Measurements from ENCODE around the gene GDI1.

GDI1 gene

DNA sequence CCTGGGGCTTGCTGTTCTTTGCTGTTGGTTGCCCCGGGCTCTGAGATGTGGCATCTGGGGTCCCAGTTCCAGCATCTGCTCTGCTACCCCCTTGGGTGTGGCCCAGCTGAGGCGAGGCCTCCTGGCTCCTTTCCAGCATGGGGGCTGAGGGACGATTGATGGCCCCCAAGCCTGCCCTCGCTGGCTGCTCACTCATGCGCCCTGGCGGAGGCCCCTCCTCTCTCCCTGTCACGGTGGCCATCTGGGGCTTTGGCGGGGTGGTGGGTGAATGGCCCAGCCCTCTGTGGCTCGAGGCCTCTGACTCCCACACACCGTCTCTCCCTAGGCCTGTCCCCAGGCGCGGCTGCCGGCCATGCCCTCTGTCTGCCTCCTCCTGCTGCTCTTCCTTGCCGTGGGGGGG lies 22.9 kb downstream of the GDI1 start:
- TF ChIP-seq, protein P1, sequence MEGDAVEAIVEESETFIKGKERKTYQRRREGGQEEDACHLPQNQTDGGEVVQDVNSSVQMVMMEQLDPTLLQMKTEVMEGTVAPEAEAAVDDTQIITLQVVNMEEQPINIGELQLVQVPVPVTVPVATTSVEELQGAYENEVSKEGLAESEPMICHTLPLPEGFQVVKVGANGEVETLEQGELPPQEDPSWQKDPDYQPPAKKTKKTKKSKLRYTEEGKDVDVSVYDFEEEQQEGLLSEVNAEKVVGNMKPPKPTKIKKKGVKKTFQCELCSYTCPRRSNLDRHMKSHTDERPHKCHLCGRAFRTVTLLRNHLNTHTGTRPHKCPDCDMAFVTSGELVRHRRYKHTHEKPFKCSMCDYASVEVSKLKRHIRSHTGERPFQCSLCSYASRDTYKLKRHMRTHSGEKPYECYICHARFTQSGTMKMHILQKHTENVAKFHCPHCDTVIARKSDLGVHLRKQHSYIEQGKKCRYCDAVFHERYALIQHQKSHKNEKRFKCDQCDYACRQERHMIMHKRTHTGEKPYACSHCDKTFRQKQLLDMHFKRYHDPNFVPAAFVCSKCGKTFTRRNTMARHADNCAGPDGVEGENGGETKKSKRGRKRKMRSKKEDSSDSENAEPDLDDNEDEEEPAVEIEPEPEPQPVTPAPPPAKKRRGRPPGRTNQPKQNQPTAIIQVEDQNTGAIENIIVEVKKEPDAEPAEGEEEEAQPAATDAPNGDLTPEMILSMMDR (IDR thresholded peaks at IDR 0.05): no peak
- H3K27me3 ChIP-seq (ENCODE audit: control insufficient read depth, insufficient read depth, low read length): no peaks in the 10 kb centered on the region
- H3K9me3 ChIP-seq (ENCODE audit: control insufficient read depth, low read length): no peaks in the 10 kb centered on the region
- H3K4me3 ChIP-seq (ENCODE audit: low read depth, low read length): no peak overlapping the region
- H3K79me2 ChIP-seq: no peaks in the 10 kb centered on the region
- H3K4me1 ChIP-seq: no peaks in the 10 kb centered on the region
- H3K4me2 ChIP-seq (ENCODE audit: low read length): no peak overlapping the region
- no peaks in the 10 kb centered on the region for H3K36me3 ChIP-seq (ENCODE audit: control insufficient read depth, insufficient read depth, low read length)
- no peak overlapping the region for H2AFZ ChIP-seq
- H3K27ac ChIP-seq: no peak overlapping the region
- no peak overlapping the region for H3K9ac ChIP-seq

DNA sequence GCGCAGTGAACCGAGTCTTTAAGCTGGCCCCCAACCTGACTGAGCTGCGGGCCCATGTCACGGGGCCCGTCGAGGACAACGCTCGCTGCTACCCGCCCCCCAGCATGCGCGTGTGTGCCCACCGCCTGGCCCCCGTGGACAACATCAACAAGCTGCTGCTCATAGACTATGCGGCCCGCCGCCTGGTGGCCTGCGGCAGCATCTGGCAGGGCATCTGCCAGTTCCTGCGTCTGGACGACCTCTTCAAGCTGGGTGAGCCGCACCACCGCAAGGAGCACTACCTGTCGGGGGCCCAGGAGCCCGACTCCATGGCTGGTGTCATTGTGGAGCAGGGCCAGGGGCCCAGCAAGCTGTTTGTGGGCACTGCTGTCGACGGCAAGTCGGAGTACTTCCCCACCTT lies 23.4 kb downstream of the GDI1 start:
- H3K4me1 ChIP-seq: no peaks in the 10 kb centered on the region
- H3K79me2 ChIP-seq: no peaks in the 10 kb centered on the region
- no peak overlapping the region for H3K9ac ChIP-seq
- H3K4me2 ChIP-seq (ENCODE audit: low read length): no peak overlapping the region
- H3K27me3 ChIP-seq (ENCODE audit: control insufficient read depth, insufficient read depth, low read length): no peaks in the 10 kb centered on the region
- no peaks in the 10 kb centered on the region for H3K36me3 ChIP-seq (ENCODE audit: control insufficient read depth, insufficient read depth, low read length)
- no peak overlapping the region for H2AFZ ChIP-seq
- H3K4me3 ChIP-seq (ENCODE audit: low read depth, low read length): no peak overlapping the region
- no peaks in the 10 kb centered on the region for H3K9me3 ChIP-seq (ENCODE audit: control insufficient read depth, low read length)
- TF ChIP-seq, protein P1 (IDR thresholded peaks at IDR 0.05): no peak
- no peak overlapping the region for H3K27ac ChIP-seq

GRCh38 chrX:154462396-154462795 lies 25.4 kb downstream of the GDI1 start:
- Histone ChIP-seq H3K27me3 (ENCODE audit: control insufficient read depth, insufficient read depth, low read length) (no peaks in the 10 kb centered on the region), H3K4me2 (ENCODE audit: low read length) (no peak overlapping the region), H3K4me1 (no peaks in the 10 kb centered on the region), H3K36me3 (ENCODE audit: control insufficient read depth, insufficient read depth, low read length) (no peaks in the 10 kb centered on the region), H3K9ac (no peak overlapping the region), H3K9me3 (ENCODE audit: control insufficient read depth, low read length) (no peaks in the 10 kb centered on the region), H3K79me2 (no peaks in the 10 kb centered on the region), H3K4me3 (ENCODE audit: low read depth, low read length) (no peak overlapping the region), H2AFZ (no peak overlapping the region), H3K27ac (no peak overlapping the region)
- TF ChIP-seq, protein P1 (IDR thresholded peaks at IDR 0.05): no peak

GRCh38 chrX:154463611-154464220 lies 26.8 kb downstream of the GDI1 start:
- H3K9me3 ChIP-seq (ENCODE audit: control insufficient read depth, low read length): no peaks in the 10 kb centered on the region
- H3K4me3 ChIP-seq (ENCODE audit: low read depth, low read length): no peak overlapping the region
- no peak overlapping the region for H3K9ac ChIP-seq
- H3K27me3 ChIP-seq (ENCODE audit: control insufficient read depth, insufficient read depth, low read length): no peaks in the 10 kb centered on the region
- TF ChIP-seq, protein P1 (IDR thresholded peaks at IDR 0.05): no peak
- H3K79me2 ChIP-seq: no peaks in the 10 kb centered on the region
- H2AFZ ChIP-seq: no peak overlapping the region
- no peak overlapping the region for H3K4me2 ChIP-seq (ENCODE audit: low read length)
- H3K36me3 ChIP-seq (ENCODE audit: control insufficient read depth, insufficient read depth, low read length): no peaks in the 10 kb centered on the region
- H3K4me1 ChIP-seq: no peaks in the 10 kb centered on the region
- no peak overlapping the region for H3K27ac ChIP-seq

GRCh38 chrX:154464806-154465365 lies 27.9 kb downstream of the GDI1 start:
- Histone ChIP-seq H3K4me2 (ENCODE audit: low read length) (no peak overlapping the region), H3K9ac (no peak overlapping the region), H3K9me3 (ENCODE audit: control insufficient read depth, low read length) (no peaks in the 10 kb centered on the region), H3K4me1 (no peaks in the 10 kb centered on the region), H3K79me2 (no peaks in the 10 kb centered on the region), H3K27ac (no peak overlapping the region), H2AFZ (no peak overlapping the region), H3K4me3 (ENCODE audit: low read depth, low read length) (no peak overlapping the region), H3K36me3 (ENCODE audit: control insufficient read depth, insufficient read depth, low read length) (no peaks in the 10 kb centered on the region), H3K27me3 (ENCODE audit: control insufficient read depth, insufficient read depth, low read length) (no peaks in the 10 kb centered on the region)
- TF ChIP-seq, protein P1 (IDR thresholded peaks at IDR 0.05): no peak
